K562 (cell line): ENCODE results near the gene KRR1. TPM values are rescaled to one million over a fixed set of nuclear protein-coding genes. Genes with fewer than 3 reads are reported as not detected.

Source experiments
- ATAC-seq: fragments of 200-7000 bp; cut with Tn5 transposase; 3 replicates; pipeline ENCODE4 v1.9.1; 2020; ENCODE audit warnings: moderate library complexity
- BruUV-seq: library from RNA; stranded (reverse); fragments of 400-500 nt; replicated peaks from 2 replicates; lab custom pipeline; 2021; lab: Mats Ljungman, UMichigan
- CTCF ChIA-PET: fragments of 300-600 bp; formaldehyde crosslinking; extraction: SDS; loops from one replicate; lab custom pipeline; 2021; ENCODE audit warnings: low intra/inter-chr PET ratio; lab: Yijun Ruan, JAX
- POLR2A ChIA-PET: fragments of 300-600, 350-650 bp; sonication (Branson Sonifier 250); formaldehyde crosslinking; extraction: SDS; loops from one replicate; lab custom pipeline; 2021; ENCODE audit warnings: antibody characterized with exemption, inconsistent platforms; lab: Yijun Ruan, JAX
- DNase-seq, 4 experiments: peaks; one replicate each; pipeline versions ENCODE4 v3.0.0 to v3.0.0-alpha.2; 2011 to 2018; ENCODE audit warnings: low spot score in 3 of 4, mixed read lengths in 3 of 4; ENCODE audit errors: extremely low read depth in 1 of 4
- FAIRE-seq: peaks from 2 replicates; lab custom pipeline; 2011; peaks lifted over from hg19 to GRCh38; lab: Jason Lieb, UNC
- H2AFZ ChIP-seq: 2 replicates; pipeline ENCODE4 v1.6.0; 2011; ENCODE audit warnings: low read depth, low read length, control low read depth, inconsistent platforms
- H3K27ac ChIP-seq: fragments of 200-600 bp; 3 replicates; pipeline ENCODE4 v1.8.0; 2011; ENCODE audit warnings: low read depth, mild to moderate bottlenecking, control low read depth, inconsistent platforms, low read length, moderate library complexity, mixed read lengths; ENCODE audit errors: extremely low read depth
- H3K27me3 ChIP-seq, 2 experiments: fragments of 300-600 bp in 1 of 2; 2 replicates in 1 of 2; 3 replicates in 1 of 2; pipeline versions ENCODE4 v1.6.0 to v1.8.0; 2011; ENCODE audit warnings: inconsistent platforms in 2 of 2, low read length in 2 of 2, mild to moderate bottlenecking in 1 of 2, mixed read lengths in 1 of 2, moderate library complexity in 1 of 2; ENCODE audit not compliant: control insufficient read depth in 2 of 2, insufficient read depth in 2 of 2
- H3K36me3 ChIP-seq: fragments of 300-600 bp; 3 replicates; pipeline ENCODE4 v1.8.0; 2011; ENCODE audit warnings: mild to moderate bottlenecking, low read length, inconsistent platforms; ENCODE audit not compliant: control insufficient read depth, insufficient read depth
- H3K4me1 ChIP-seq, 2 experiments: fragments of 200-600 bp in 1 of 2; replicated peaks in 1 of 2; 2 replicates in 1 of 2; 3 replicates in 1 of 2; pipeline versions ENCODE4 v1.5.1 to v1.8.0; 2011; ENCODE audit warnings: inconsistent platforms in 2 of 2, low read length in 2 of 2, mild to moderate bottlenecking in 1 of 2, mixed read lengths in 1 of 2, moderate library complexity in 1 of 2; ENCODE audit not compliant: control insufficient read depth in 2 of 2, insufficient read depth in 2 of 2
- H3K4me2 ChIP-seq: 2 replicates; pipeline ENCODE4 v1.6.1; 2011; ENCODE audit warnings: low read length, control low read depth, inconsistent platforms, mixed read lengths; ENCODE audit not compliant: insufficient read depth
- H3K4me3 ChIP-seq: fragments of 200-600 bp; sonication (generic), shearing (Covaris generic); 2 replicates; pipeline ENCODE4 v1.5.1; 2016; ENCODE audit warnings: control low read depth, inconsistent platforms
- H3K79me2 ChIP-seq: fragments of 200-600 bp; 3 replicates; pipeline ENCODE4 v1.8.0; 2011; ENCODE audit warnings: low read length, inconsistent platforms; ENCODE audit not compliant: control insufficient read depth, insufficient read depth
- H3K9ac ChIP-seq, 2 experiments: 2 replicates each; pipeline versions ENCODE4 v1.6.0 to v1.6.1; 2011; ENCODE audit warnings: low read depth in 2 of 2, low read length in 2 of 2, control low read depth in 1 of 2, inconsistent platforms in 1 of 2, mild to moderate bottlenecking in 1 of 2, mixed read lengths in 1 of 2; ENCODE audit not compliant: insufficient read depth in 1 of 2
- H3K9me1 ChIP-seq: one replicate; pipeline ENCODE4 v1.6.0; 2011; ENCODE audit warnings: inconsistent platforms, mild to moderate bottlenecking, low read length, moderate library complexity; ENCODE audit not compliant: control insufficient read depth, insufficient read depth
- H3K9me3 ChIP-seq: replicated peaks from 2 replicates; pipeline ENCODE4 v1.5.1; 2011; ENCODE audit warnings: low read depth, low read length, inconsistent platforms; ENCODE audit not compliant: control insufficient read depth, insufficient read depth
- H4K20me1 ChIP-seq: replicated peaks from 2 replicates; pipeline ENCODE4 v1.6.1; 2011; ENCODE audit warnings: low read length, inconsistent platforms, mixed read lengths; ENCODE audit not compliant: control insufficient read depth, insufficient read depth
- BRCA1 ChIP-seq, 2 experiments: fragments of 450-650 bp in 1 of 2; sonication (generic) in 1 of 2; formaldehyde crosslinking in 1 of 2; IDR thresholded peaks; 2 replicates each; pipeline versions ENCODE4 v1.5.0 to v1.6.1; 2017 to 2020; ENCODE audit warnings: mild to moderate bottlenecking in 1 of 2, missing genetic modification reagents in 1 of 2
- HLTF ChIP-seq: fragments of 450-650 bp; IDR thresholded peaks from 2 replicates; pipeline ENCODE4 v1.6.1; 2016
- HNRNPH1 ChIP-seq: fragments of 200-400 bp; formaldehyde crosslinking; optimal IDR thresholded peaks from 2 replicates; pipeline ENCODE3; 2017; ENCODE audit warnings: low read depth, mild to moderate bottlenecking, low read length, moderate library complexity
- KDM5B ChIP-seq: fragments of 200-600 bp; sonication (generic); IDR thresholded peaks from 2 replicates; pipeline ENCODE4 v1.6.1; 2012; ENCODE audit warnings: low read depth, mild to moderate bottlenecking, moderate library complexity, low read length, control low read depth, inconsistent platforms; ENCODE audit not compliant: insufficient replicate concordance
- KLF10 ChIP-seq: fragments of 250-450 bp; sonication (Bioruptor Pico); IDR thresholded peaks from 2 replicates; pipeline ENCODE4 v1.6.1; 2021; ENCODE audit warnings: matching md5 sums
- MCM7 ChIP-seq, 2 experiments: fragments of 450-650 bp; IDR thresholded peaks; 2 replicates each; pipeline ENCODE4 v1.6.1; 2016 to 2018
- MIER1 ChIP-seq: fragments of 450-650 bp; IDR thresholded peaks from 2 replicates; pipeline ENCODE4 v1.6.1; 2016; ENCODE audit warnings: antibody characterized with exemption, mild to moderate bottlenecking, low read depth
- NBN ChIP-seq: fragments of 450-650 bp; IDR thresholded peaks from 2 replicates; pipeline ENCODE4 v1.6.1; 2016; ENCODE audit warnings: low read depth, mild to moderate bottlenecking
- NCOR1 ChIP-seq: fragments of 450-650 bp; IDR thresholded peaks from 2 replicates; pipeline ENCODE4 v1.6.1; 2016; ENCODE audit warnings: mild to moderate bottlenecking, moderate library complexity
- RFX7 ChIP-seq: fragments of 250-450 bp; sonication (Bioruptor Pico); IDR thresholded peaks from 2 replicates; pipeline ENCODE4 v1.5.1; 2021; ENCODE audit warnings: mild to moderate bottlenecking
- SRF ChIP-seq, 2 experiments: fragments of 250-450, 450-650 bp in 1 of 2; sonication (Bioruptor Pico) in 1 of 2; sonication (generic) in 1 of 2; formaldehyde crosslinking; IDR thresholded peaks; 2 replicates each; pipeline versions ENCODE4 v1.5.0 to v1.5.1; 2020 to 2022; ENCODE audit warnings: mild to moderate bottlenecking in 1 of 2, missing genetic modification reagents in 1 of 2
- ZKSCAN1 ChIP-seq: fragments of 150-350 bp; IDR thresholded peaks from 2 replicates; pipeline ENCODE4 v1.6.1; 2016; ENCODE audit warnings: low read depth, low read length
- ZNF184 ChIP-seq: sonication (generic); formaldehyde crosslinking; IDR thresholded peaks from 2 replicates; pipeline ENCODE4 v1.5.0; 2020; ENCODE audit warnings: missing genetic modification reagents
- ZZZ3 ChIP-seq: fragments of 450-650 bp; IDR thresholded peaks from 2 replicates; pipeline ENCODE4 v1.6.1; 2016; ENCODE audit warnings: antibody characterized with exemption, mild to moderate bottlenecking, moderate library complexity
- WGBS: fragments of 100-300 bp; shearing (Covaris generic); methylation state at CpG from one replicate; pipeline ENCODE4 v1.1.6; 2016; ENCODE audit warnings: low coverage, mixed read lengths; ENCODE audit not compliant: insufficient coverage; ENCODE audit errors: missing lambda C conversion rate; 5-methylcytosine and 5-hydroxymethylcytosine counted together
- in situ Hi-C: fragments of 300-500 bp; cut with MboI; formaldehyde crosslinking; loops from 4 replicates; pipeline ENCODE4 v1.15.0; 2018; ENCODE audit warnings: inconsistent platforms, mixed read lengths
- intact Hi-C: fragments of 100-400 bp; cut with micrococcal nuclease; formaldehyde crosslinking; loops from 2 replicates; pipeline ENCODE4 v1.14.2; 2022
- polyA plus RNA-seq, 8 experiments: library from polyadenylated mRNA; depleted of rRNA in 4 of 8; stranded (reverse) in 5 of 8; unstranded in 3 of 8; fragments of >200 nt; fragmentation: Nextera tagmentation in 2 of 8; fragmentation: Illumina TruSeq in 1 of 8; extraction: Ambion mirVana in 2 of 8; extraction: Trizol in 1 of 8; gene quantifications; 2 replicates each; pipeline versions ENCODE4 v1.2.1 to v1.2.3, GENCODE V29; 2011 to 2014; ENCODE audit warnings: inconsistent platforms in 1 of 8, missing spikeins in 1 of 8
- total RNA-seq, 7 experiments: library from RNA; depleted of rRNA in 6 of 7; stranded (reverse); fragments of >200 nt in 6 of 7; fragmentation: Illumina TruSeq in 2 of 7; extraction: Trizol in 2 of 7; gene quantifications; 2 replicates each; pipeline versions ENCODE4 v1.2.1 to v1.2.3, GENCODE V29; 2011 to 2021; ENCODE audit warnings: low replicate concordance in 1 of 7
- TF ChIP-seq, protein P1 (sequence below): sonication (generic); formaldehyde crosslinking; IDR thresholded peaks from 2 replicates; pipeline ENCODE4 v1.8.0; 2022; ENCODE audit warnings: mild to moderate bottlenecking, missing genetic modification reagents
- TF ChIP-seq, protein P2 (sequence below): fragments of 150-350 bp; IDR thresholded peaks from 2 replicates; pipeline ENCODE4 v1.6.1; 2014; ENCODE audit warnings: low read depth, mild to moderate bottlenecking, low read length, borderline replicate concordance
- TF ChIP-seq, protein P3 (sequence below): sonication (generic); formaldehyde crosslinking; IDR thresholded peaks from 2 replicates; pipeline ENCODE4 v1.8.0; 2022; ENCODE audit warnings: missing genetic modification reagents, mild to moderate bottlenecking, moderate library complexity, borderline replicate concordance

KRR1 gene
- total and polyA plus RNA-seq, 9 of the 15 experiments (the other 6 are each of a cell fraction or from before 2014, with no cell fraction given), result 42.6 to 102 (median 61.0) TPM

DNA sequence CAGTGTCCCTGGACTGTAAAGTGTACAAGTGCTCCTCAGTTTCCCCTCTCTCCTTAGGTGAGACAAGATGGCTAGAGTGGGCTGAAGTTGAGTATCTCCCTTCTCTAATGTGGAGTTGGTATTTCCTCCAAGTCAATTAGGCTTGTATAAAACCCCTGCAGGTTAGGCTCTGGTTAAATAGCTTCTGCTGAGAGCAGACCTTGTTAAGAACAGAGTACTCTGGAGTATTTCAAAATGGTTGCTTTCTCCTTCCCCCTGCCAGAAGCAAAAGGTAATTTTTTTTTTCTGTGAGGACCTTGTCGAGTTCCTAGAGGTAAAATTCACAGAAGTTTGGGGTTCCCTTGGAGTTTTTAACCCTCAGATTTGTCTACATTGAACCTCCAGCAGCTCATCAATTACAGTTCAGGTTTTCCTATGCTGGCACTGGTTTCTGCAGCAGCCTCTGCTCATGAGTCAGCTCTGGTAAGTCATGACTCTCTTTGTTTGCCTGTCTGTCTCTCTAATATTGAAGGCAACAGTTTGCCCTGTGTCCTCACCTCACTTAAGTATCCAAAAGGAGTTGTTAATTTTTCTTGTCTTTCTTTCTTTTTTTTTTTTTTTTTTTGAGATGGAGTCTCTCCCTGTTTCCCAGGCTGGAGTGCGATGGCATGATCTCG, 58.6 kb downstream of the KRR1 start:
- Histone ChIP-seq H3K27ac (no peak overlapping the region), H3K4me1 (no peaks in the 10 kb centered on the region), H3K79me2 (no peaks in the 10 kb centered on the region), H4K20me1 (no peaks in the 10 kb centered on the region), H3K36me3 (no peaks in the 10 kb centered on the region), H3K4me3 (no peak overlapping the region), H3K4me2 (no peak overlapping the region), H3K27me3 (no peaks in the 10 kb centered on the region), H3K9ac (no peak overlapping the region), H3K9me1 (no peaks in the 10 kb centered on the region), H2AFZ (no peak overlapping the region), H3K9me3 (no peaks in the 10 kb centered on the region)
- ATAC-seq (no peak), DNase-seq (no peak), FAIRE-seq (no peak)
- no TSS peak for BruUV-seq
- intact Hi-C loops, result no loop called here
- CTCF ChIA-PET, result no interaction called here
- POLR2A ChIA-PET, result no interaction called here
- WGBS, result 0% methylated on average over 2 of the region's 3 CpGs
- in situ Hi-C loops, result no loop called here
- TF ChIP-seq HLTF, result no peak
- no peak for TF ChIP-seq NCOR1
- no peak for TF ChIP-seq NBN
- no peak for TF ChIP-seq BRCA1 (IDR thresholded peaks at IDR 0.05)
- no peak for TF ChIP-seq BRCA1 (CRISPR knock-in tag; IDR thresholded peaks at IDR 0.05)
- TF ChIP-seq MCM7 (IDR thresholded peaks at IDR 0.05), result no peak
- no peak for TF ChIP-seq MIER1
- no peak for TF ChIP-seq HNRNPH1
- no peak for TF ChIP-seq RFX7 (CRISPR knock-in tag)
- TF ChIP-seq KLF10 (CRISPR knock-in tag), result no peak
- TF ChIP-seq, protein P1, sequence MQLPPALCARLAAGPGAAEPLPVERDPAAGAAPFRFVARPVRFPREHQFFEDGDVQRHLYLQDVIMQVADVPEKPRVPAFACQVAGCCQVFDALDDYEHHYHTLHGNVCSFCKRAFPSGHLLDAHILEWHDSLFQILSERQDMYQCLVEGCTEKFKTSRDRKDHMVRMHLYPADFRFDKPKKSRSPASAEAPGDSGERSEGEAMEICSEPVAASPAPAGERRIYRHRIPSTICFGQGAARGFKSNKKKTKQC (CRISPR knock-in tag), result no peak
- no peak for TF ChIP-seq ZZZ3
- no peak for TF ChIP-seq SRF (CRISPR knock-in tag; IDR thresholded peaks at IDR 0.05)
- TF ChIP-seq, protein P2, sequence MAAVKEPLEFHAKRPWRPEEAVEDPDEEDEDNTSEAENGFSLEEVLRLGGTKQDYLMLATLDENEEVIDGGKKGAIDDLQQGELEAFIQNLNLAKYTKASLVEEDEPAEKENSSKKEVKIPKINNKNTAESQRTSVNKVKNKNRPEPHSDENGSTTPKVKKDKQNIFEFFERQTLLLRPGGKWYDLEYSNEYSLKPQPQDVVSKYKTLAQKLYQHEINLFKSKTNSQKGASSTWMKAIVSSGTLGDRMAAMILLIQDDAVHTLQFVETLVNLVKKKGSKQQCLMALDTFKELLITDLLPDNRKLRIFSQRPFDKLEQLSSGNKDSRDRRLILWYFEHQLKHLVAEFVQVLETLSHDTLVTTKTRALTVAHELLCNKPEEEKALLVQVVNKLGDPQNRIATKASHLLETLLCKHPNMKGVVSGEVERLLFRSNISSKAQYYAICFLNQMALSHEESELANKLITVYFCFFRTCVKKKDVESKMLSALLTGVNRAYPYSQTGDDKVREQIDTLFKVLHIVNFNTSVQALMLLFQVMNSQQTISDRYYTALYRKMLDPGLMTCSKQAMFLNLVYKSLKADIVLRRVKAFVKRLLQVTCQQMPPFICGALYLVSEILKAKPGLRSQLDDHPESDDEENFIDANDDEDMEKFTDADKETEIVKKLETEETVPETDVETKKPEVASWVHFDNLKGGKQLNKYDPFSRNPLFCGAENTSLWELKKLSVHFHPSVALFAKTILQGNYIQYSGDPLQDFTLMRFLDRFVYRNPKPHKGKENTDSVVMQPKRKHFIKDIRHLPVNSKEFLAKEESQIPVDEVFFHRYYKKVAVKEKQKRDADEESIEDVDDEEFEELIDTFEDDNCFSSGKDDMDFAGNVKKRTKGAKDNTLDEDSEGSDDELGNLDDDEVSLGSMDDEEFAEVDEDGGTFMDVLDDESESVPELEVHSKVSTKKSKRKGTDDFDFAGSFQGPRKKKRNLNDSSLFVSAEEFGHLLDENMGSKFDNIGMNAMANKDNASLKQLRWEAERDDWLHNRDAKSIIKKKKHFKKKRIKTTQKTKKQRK, result no peak
- no peak for TF ChIP-seq ZKSCAN1
- no peak for TF ChIP-seq ZNF184 (CRISPR knock-in tag)
- TF ChIP-seq, protein P3, sequence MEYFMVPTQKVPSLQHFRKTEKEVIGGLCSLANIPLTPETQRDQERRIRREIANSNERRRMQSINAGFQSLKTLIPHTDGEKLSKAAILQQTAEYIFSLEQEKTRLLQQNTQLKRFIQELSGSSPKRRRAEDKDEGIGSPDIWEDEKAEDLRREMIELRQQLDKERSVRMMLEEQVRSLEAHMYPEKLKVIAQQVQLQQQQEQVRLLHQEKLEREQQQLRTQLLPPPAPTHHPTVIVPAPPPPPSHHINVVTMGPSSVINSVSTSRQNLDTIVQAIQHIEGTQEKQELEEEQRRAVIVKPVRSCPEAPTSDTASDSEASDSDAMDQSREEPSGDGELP (CRISPR knock-in tag), result no peak
- TF ChIP-seq KDM5B, result no peak
